Stomach (tissue), 4 donors: ENCODE measurements around the gene SEMA6A.

ENCODE experiments used
- POLR2A ChIP-seq, 4 donors: fragments of 450-650 bp; IDR thresholded peaks; one replicate each; pipeline ENCODE4 v1.6.1; 2016; ENCODE audit warnings: antibody characterized with exemption in 4 of 4, control low read depth in 2 of 4, mild to moderate bottlenecking in 1 of 4, moderate library complexity in 1 of 4
- TF ChIP-seq, protein P1 (sequence below), 7 experiments: fragments of 450-650 bp in 4 of 7; fragments of 200-600 bp in 3 of 7; sonication (generic) in 3 of 7; IDR thresholded peaks; one replicate each; pipeline ENCODE4 v1.5.1; 2016 to 2019; ENCODE audit warnings: antibody characterized with exemption in 7 of 7, control low read depth in 2 of 7, mild to moderate bottlenecking in 1 of 7

DNA sequence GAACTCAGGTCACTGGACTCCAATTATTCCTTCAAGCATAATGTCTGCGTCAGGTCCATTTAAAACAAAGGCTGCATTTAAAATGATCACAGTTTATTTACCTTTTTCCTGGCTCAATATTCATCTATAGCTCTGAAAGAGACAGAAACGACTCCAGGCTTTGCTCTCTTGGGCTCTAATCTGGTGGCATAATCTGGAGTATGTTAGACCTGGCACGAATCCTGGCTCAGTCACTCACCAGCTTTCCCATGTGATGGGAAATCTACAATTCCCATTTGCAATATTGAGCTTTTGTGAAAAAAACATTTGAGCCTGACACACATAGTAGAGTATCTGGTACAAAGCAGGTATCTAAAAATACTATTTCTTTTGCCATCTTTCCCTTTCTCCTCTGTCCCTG is 155.8 kb downstream of the SEMA6A start:
- TF ChIP-seq, protein P1, sequence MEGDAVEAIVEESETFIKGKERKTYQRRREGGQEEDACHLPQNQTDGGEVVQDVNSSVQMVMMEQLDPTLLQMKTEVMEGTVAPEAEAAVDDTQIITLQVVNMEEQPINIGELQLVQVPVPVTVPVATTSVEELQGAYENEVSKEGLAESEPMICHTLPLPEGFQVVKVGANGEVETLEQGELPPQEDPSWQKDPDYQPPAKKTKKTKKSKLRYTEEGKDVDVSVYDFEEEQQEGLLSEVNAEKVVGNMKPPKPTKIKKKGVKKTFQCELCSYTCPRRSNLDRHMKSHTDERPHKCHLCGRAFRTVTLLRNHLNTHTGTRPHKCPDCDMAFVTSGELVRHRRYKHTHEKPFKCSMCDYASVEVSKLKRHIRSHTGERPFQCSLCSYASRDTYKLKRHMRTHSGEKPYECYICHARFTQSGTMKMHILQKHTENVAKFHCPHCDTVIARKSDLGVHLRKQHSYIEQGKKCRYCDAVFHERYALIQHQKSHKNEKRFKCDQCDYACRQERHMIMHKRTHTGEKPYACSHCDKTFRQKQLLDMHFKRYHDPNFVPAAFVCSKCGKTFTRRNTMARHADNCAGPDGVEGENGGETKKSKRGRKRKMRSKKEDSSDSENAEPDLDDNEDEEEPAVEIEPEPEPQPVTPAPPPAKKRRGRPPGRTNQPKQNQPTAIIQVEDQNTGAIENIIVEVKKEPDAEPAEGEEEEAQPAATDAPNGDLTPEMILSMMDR (IDR thresholded peaks at IDR 0.05) = no peak
- no peak for TF ChIP-seq POLR2A (IDR thresholded peaks at IDR 0.05)
